HepG2 (cell line): Measurements from ENCODE around the gene DHX16. TPM values are rescaled to one million over a fixed set of nuclear protein-coding genes. Genes with fewer than 3 reads are reported as not detected.

Experiments used
- ATAC-seq: fragments of 200-7000 bp; cut with Tn5 transposase; 3 replicates; pipeline ENCODE4 v1.9.1; 2020; ENCODE audit warnings: mild to moderate bottlenecking, moderate library complexity
- BruUV-seq: library from RNA; stranded (reverse); fragments of 400-500 nt; replicated peaks from 2 replicates; lab custom pipeline; 2021; lab: Mats Ljungman, UMichigan
- CTCF ChIA-PET: fragments of 300-600 bp; formaldehyde crosslinking; extraction: SDS; loops from one replicate; lab custom pipeline; 2021; ENCODE audit warnings: low total read pairs, inconsistent platforms, low intra/inter-chr PET ratio; lab: Yijun Ruan, JAX
- POLR2A ChIA-PET: fragments of 350-600 bp; sonication (Branson Sonifier 250); formaldehyde crosslinking; loops from one replicate; lab custom pipeline; 2020; ENCODE audit warnings: antibody characterized with exemption, inconsistent platforms; lab: Yijun Ruan, JAX
- DNase-seq: peaks from one replicate; pipeline ENCODE4 v3.0.0-alpha.2; 2015; ENCODE audit warnings: low spot score
- FAIRE-seq: peaks from 3 replicates; lab custom pipeline; 2011; peaks lifted over from hg19 to GRCh38; lab: Jason Lieb, UNC
- H2AFZ ChIP-seq: one replicate; pipeline ENCODE4 v1.6.1; 2011; ENCODE audit warnings: low read length, inconsistent platforms
- H3K27ac ChIP-seq: fragments of 300-600 bp; 3 replicates; pipeline ENCODE4 v1.8.0; 2011; ENCODE audit warnings: mixed run types, mild to moderate bottlenecking, mixed read lengths, low read length, inconsistent platforms; ENCODE audit not compliant: insufficient read depth; ENCODE audit errors: extremely low read length
- H3K27me3 ChIP-seq, 2 experiments: fragments of 200-600 bp in 1 of 2; 2 replicates in 1 of 2; 3 replicates in 1 of 2; pipeline versions ENCODE4 v1.6.0 to v1.8.0; 2011; ENCODE audit warnings: low read length in 2 of 2, mild to moderate bottlenecking in 2 of 2, moderate library complexity in 2 of 2, inconsistent platforms in 1 of 2; ENCODE audit not compliant: insufficient read depth in 2 of 2, control insufficient read depth in 1 of 2
- H3K36me3 ChIP-seq, 2 experiments: fragments of 200-600 bp in 1 of 2; replicated peaks in 1 of 2; 2 replicates in 1 of 2; 3 replicates in 1 of 2; pipeline versions ENCODE4 v1.5.1 to v1.8.0; 2011; ENCODE audit warnings: low read length in 2 of 2, inconsistent platforms in 1 of 2; ENCODE audit not compliant: insufficient read depth in 2 of 2, control insufficient read depth in 1 of 2
- H3K4me1 ChIP-seq: 2 replicates; pipeline ENCODE4 v1.5.1; 2012; ENCODE audit warnings: low read length, inconsistent platforms; ENCODE audit not compliant: insufficient read depth
- H3K4me2 ChIP-seq: 2 replicates; pipeline ENCODE4 v1.6.0; 2011; ENCODE audit warnings: low read depth, low read length, inconsistent platforms
- H3K4me3 ChIP-seq, 3 experiments: fragments of 200-600 bp in 1 of 3; sonication (generic), shearing (Covaris generic) in 1 of 3; replicated peaks in 1 of 3; 2 replicates each; pipeline ENCODE4 v1.5.1; 2011 to 2016; ENCODE audit warnings: low read length in 3 of 3, inconsistent platforms in 2 of 3, low read depth in 2 of 3, mild to moderate bottlenecking in 2 of 3, control low read depth in 1 of 3, mixed read lengths in 1 of 3; ENCODE audit not compliant: insufficient read depth in 1 of 3
- H3K79me2 ChIP-seq: one replicate; pipeline ENCODE4 v1.6.1; 2011; ENCODE audit warnings: low read length, inconsistent platforms; ENCODE audit not compliant: insufficient read depth
- H3K9ac ChIP-seq: 2 replicates; pipeline ENCODE4 v1.6.0; 2011; ENCODE audit warnings: mild to moderate bottlenecking, low read depth, low read length, inconsistent platforms; ENCODE audit not compliant: insufficient read depth
- H3K9me3 ChIP-seq: 2 replicates; pipeline ENCODE4 v1.5.1; 2012; ENCODE audit warnings: mild to moderate bottlenecking, low read length
- H4K20me1 ChIP-seq: 2 replicates; pipeline ENCODE4 v1.6.0; 2011; ENCODE audit warnings: inconsistent platforms, mild to moderate bottlenecking, low read length, moderate library complexity; ENCODE audit not compliant: insufficient read depth
- ERF ChIP-seq: IDR thresholded peaks from 2 replicates; pipeline ENCODE4 v1.6.1; 2018; ENCODE audit warnings: missing biosample characterization, missing genetic modification reagents
- MXD4 ChIP-seq: IDR thresholded peaks from 2 replicates; pipeline ENCODE4 v1.6.1; 2016; ENCODE audit warnings: mild to moderate bottlenecking, missing biosample characterization, missing genetic modification reagents
- NFIC ChIP-seq: IDR thresholded peaks from 2 replicates; pipeline ENCODE4 v1.6.1; 2012; ENCODE audit warnings: mild to moderate bottlenecking, low read length, inconsistent platforms
- SP4 ChIP-seq: sonication (generic); formaldehyde crosslinking; IDR thresholded peaks from 2 replicates; pipeline ENCODE4 v1.8.1; 2023; ENCODE audit warnings: mild to moderate bottlenecking, missing genetic modification reagents
- ZBTB7B ChIP-seq: sonication (generic); formaldehyde crosslinking; IDR thresholded peaks from 2 replicates; pipeline ENCODE4 v1.4.0; 2020; ENCODE audit warnings: missing genetic modification reagents
- ZNF12 ChIP-seq: sonication (generic); formaldehyde crosslinking; IDR thresholded peaks from 2 replicates; pipeline ENCODE4 v1.5.0; 2020; ENCODE audit warnings: missing genetic modification reagents
- ZNF451 ChIP-seq: sonication (generic); formaldehyde crosslinking; IDR thresholded peaks from 2 replicates; pipeline ENCODE4 v1.5.0; 2020; ENCODE audit warnings: mild to moderate bottlenecking, missing genetic modification reagents
- ZNF747 ChIP-seq: sonication (generic); formaldehyde crosslinking; IDR thresholded peaks from 2 replicates; pipeline ENCODE4 v1.8.1; 2023; ENCODE audit warnings: missing genetic modification reagents, mild to moderate bottlenecking, borderline replicate concordance
- WGBS: methylation state at CpG from one replicate; pipeline ENCODE4 v1.1.6; 2017; ENCODE audit warnings: low lambda C conversion rate; 5-methylcytosine and 5-hydroxymethylcytosine counted together
- in situ Hi-C: cut with HindIII; loops from 2 replicates; pipeline ENCODE4 v1.10.0; 2017; ENCODE audit warnings: low pct_unique_long_range_greater_than_20kb; ENCODE audit not compliant: extremely low pct_ligation_motif_present
- intact Hi-C: fragments of 100-400 bp; cut with micrococcal nuclease; formaldehyde crosslinking; loops from one replicate; pipeline ENCODE4 v1.10.0; 2022; ENCODE audit not compliant: unreplicated experiment
- polyA plus RNA-seq, 8 experiments: library from polyadenylated mRNA; depleted of rRNA in 3 of 8; stranded (reverse) in 7 of 8; unstranded in 1 of 8; fragments of >200 nt; fragmentation: Illumina TruSeq in 4 of 8; extraction: Trizol in 4 of 8; gene quantifications; 2 replicates each; pipeline versions ENCODE4 v1.2.1 to v1.2.3, GENCODE V29; 2011 to 2016; ENCODE audit warnings: low read depth in 4 of 8, missing spikeins in 1 of 8, mixed read lengths in 1 of 8; ENCODE audit not compliant: insufficient read depth in 1 of 8
- total RNA-seq, 5 experiments: library from RNA; depleted of rRNA; stranded (reverse); fragments of >200 nt; fragmentation: Illumina TruSeq; extraction: Trizol; gene quantifications; 2 replicates each; pipeline ENCODE4 v1.2.3, GENCODE V29; 2016; ENCODE audit warnings: low read depth in 1 of 5
- TF ChIP-seq, protein P1 (sequence below): sonication (generic); formaldehyde crosslinking; IDR thresholded peaks from 2 replicates; pipeline ENCODE4 v1.4.0; 2020; ENCODE audit warnings: missing genetic modification reagents, borderline replicate concordance
- TF ChIP-seq, protein P2 (sequence below): sonication (generic); formaldehyde crosslinking; IDR thresholded peaks from 2 replicates; pipeline ENCODE4 v1.5.1; 2020; ENCODE audit warnings: missing genetic modification reagents, mild to moderate bottlenecking, borderline replicate concordance
- TF ChIP-seq, protein P3 (sequence below): sonication (generic); formaldehyde crosslinking; IDR thresholded peaks from 2 replicates; pipeline ENCODE4 v1.4.0; 2020; ENCODE audit warnings: mild to moderate bottlenecking, missing genetic modification reagents

Gene DHX16
- total and polyA plus RNA-seq, 2 of the 13 experiments (the other 11 are each of a cell fraction or from before 2014, with no cell fraction given), result 57.0 to 58.5 TPM

DNA sequence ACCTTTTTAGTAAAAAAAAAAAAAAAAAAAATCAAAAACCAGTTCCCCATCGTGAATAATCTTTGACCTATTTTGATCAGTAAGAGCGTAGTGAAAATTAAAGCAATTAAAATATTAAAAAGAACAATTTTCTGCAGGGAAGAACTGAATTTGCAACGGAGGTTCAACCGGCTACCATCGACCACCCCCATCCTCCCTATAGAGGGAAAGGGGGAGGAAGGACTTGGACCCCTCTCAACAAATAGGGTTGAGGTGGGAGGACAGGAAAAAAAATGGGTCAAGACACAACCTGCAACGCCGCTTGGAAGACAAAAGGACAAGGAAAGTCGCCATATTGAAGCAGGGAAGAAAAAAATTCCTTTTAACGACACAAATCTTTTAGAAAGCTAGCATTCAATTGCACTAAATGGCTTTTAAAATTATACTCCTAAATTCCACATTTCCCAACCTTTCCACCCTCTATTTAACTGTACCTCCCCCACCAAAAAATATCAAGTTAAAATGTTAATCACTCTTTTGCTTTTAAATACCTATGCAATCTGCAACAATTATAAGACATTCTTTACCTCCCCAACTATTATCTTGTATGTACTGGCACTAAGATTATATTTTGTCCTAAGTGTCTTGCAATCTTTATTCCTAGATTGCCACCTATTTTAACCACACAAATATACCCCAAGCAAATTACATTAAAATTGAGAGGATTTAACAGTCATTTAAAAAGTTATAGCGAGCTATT lies 57.4 kb downstream of the DHX16 start:
- peak; percentile 83 for DNase-seq
- TF ChIP-seq ZNF451 (CRISPR knock-in tag) (no peak), SP4 (CRISPR knock-in tag) (peak; percentile 11; the same call in 1 of the 2 replicates), MXD4 (CRISPR knock-in tag) (peak; percentile 53; the same call in 1 of the 2 replicates), ZBTB7B (CRISPR knock-in tag) (0 out of 2 replicates have a peak, but pooled peaks have one; percentile 21), NFIC (peak; percentile 8; the same call in 1 of the 2 replicates), ZNF747 (no peak), ERF (CRISPR knock-in tag) (no peak; the same call in 1 of the 2 replicates), ZNF12 (0 out of 2 replicates have a peak, but pooled peaks have one; percentile 22)
- TF ChIP-seq, protein P1, sequence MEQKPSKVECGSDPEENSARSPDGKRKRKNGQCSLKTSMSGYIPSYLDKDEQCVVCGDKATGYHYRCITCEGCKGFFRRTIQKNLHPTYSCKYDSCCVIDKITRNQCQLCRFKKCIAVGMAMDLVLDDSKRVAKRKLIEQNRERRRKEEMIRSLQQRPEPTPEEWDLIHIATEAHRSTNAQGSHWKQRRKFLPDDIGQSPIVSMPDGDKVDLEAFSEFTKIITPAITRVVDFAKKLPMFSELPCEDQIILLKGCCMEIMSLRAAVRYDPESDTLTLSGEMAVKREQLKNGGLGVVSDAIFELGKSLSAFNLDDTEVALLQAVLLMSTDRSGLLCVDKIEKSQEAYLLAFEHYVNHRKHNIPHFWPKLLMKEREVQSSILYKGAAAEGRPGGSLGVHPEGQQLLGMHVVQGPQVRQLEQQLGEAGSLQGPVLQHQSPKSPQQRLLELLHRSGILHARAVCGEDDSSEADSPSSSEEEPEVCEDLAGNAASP (CRISPR knock-in tag), result peak; percentile 24; the same call in 1 of the 2 replicates
- TF ChIP-seq, protein P2, sequence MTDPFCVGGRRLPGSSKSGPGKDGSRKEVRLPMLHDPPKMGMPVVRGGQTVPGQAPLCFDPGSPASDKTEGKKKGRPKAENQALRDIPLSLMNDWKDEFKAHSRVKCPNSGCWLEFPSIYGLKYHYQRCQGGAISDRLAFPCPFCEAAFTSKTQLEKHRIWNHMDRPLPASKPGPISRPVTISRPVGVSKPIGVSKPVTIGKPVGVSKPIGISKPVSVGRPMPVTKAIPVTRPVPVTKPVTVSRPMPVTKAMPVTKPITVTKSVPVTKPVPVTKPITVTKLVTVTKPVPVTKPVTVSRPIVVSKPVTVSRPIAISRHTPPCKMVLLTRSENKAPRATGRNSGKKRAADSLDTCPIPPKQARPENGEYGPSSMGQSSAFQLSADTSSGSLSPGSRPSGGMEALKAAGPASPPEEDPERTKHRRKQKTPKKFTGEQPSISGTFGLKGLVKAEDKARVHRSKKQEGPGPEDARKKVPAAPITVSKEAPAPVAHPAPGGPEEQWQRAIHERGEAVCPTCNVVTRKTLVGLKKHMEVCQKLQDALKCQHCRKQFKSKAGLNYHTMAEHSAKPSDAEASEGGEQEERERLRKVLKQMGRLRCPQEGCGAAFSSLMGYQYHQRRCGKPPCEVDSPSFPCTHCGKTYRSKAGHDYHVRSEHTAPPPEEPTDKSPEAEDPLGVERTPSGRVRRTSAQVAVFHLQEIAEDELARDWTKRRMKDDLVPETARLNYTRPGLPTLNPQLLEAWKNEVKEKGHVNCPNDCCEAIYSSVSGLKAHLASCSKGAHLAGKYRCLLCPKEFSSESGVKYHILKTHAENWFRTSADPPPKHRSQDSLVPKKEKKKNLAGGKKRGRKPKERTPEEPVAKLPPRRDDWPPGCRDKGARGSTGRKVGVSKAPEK (CRISPR knock-in tag), result 0 out of 2 replicates have a peak, but pooled peaks have one; percentile 77
- TF ChIP-seq, protein P3, sequence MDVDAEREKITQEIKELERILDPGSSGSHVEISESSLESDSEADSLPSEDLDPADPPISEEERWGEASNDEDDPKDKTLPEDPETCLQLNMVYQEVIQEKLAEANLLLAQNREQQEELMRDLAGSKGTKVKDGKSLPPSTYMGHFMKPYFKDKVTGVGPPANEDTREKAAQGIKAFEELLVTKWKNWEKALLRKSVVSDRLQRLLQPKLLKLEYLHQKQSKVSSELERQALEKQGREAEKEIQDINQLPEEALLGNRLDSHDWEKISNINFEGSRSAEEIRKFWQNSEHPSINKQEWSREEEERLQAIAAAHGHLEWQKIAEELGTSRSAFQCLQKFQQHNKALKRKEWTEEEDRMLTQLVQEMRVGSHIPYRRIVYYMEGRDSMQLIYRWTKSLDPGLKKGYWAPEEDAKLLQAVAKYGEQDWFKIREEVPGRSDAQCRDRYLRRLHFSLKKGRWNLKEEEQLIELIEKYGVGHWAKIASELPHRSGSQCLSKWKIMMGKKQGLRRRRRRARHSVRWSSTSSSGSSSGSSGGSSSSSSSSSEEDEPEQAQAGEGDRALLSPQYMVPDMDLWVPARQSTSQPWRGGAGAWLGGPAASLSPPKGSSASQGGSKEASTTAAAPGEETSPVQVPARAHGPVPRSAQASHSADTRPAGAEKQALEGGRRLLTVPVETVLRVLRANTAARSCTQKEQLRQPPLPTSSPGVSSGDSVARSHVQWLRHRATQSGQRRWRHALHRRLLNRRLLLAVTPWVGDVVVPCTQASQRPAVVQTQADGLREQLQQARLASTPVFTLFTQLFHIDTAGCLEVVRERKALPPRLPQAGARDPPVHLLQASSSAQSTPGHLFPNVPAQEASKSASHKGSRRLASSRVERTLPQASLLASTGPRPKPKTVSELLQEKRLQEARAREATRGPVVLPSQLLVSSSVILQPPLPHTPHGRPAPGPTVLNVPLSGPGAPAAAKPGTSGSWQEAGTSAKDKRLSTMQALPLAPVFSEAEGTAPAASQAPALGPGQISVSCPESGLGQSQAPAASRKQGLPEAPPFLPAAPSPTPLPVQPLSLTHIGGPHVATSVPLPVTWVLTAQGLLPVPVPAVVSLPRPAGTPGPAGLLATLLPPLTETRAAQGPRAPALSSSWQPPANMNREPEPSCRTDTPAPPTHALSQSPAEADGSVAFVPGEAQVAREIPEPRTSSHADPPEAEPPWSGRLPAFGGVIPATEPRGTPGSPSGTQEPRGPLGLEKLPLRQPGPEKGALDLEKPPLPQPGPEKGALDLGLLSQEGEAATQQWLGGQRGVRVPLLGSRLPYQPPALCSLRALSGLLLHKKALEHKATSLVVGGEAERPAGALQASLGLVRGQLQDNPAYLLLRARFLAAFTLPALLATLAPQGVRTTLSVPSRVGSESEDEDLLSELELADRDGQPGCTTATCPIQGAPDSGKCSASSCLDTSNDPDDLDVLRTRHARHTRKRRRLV (CRISPR knock-in tag), result 0 out of 2 replicates have a peak, but pooled peaks have one; percentile 13

More for the DNA sequence above, 57.4 kb downstream of the DHX16 start:
- intact Hi-C loops (loop anchor here (5.0 kb wide), 1 partner anchor 42 kb away; no protein-coding TSS in a partner anchor), in situ Hi-C loops (no loop called here)
- peak overlapping the region; percentile 74 to 97 (median 87) for H3K4me3 ChIP-seq
- H3K27ac ChIP-seq, result peak overlapping the region; percentile 98
- H4K20me1 ChIP-seq, result peaks cover 12% of the 10 kb centered on the region
- no peak overlapping the region for H2AFZ ChIP-seq
- BruUV-seq, result TSS peak; percentile 64
- ATAC-seq (no peak), FAIRE-seq (no peak)
- H3K9me3 ChIP-seq, result no peaks in the 10 kb centered on the region
- peak overlapping the region; percentile 88 for H3K4me2 ChIP-seq
- peaks cover 2 to 12% of the 10 kb centered on the region in 2 experiments for H3K36me3 ChIP-seq
- CTCF ChIA-PET, result no interaction called here
- H3K79me2 ChIP-seq, result peaks cover 44% of the 10 kb centered on the region
- under 1% methylated on average over 10 of the region's 10 CpGs for WGBS
- H3K4me1 ChIP-seq, result peaks cover 35% of the 10 kb centered on the region
- POLR2A ChIA-PET, result interaction anchor here (0.6 to 4.8 kb wide), 46 partner anchors 10 to 1207 kb away, joined by 3 to 172 read pairs (median 4); partner anchors contain the start of genes ABCF1, ATAT1, C6orf136 and DHX16
- no peaks in the 10 kb centered on the region; a peak in 1 of 5 replicates for H3K27me3 ChIP-seq
- H3K9ac ChIP-seq, result peak overlapping the region; percentile 100
